ENCODE measurements around the gene CLPTM1. TPM values are rescaled to one million over a fixed set of nuclear protein-coding genes. Genes with fewer than 3 reads are reported as not detected.
A peak's percentile ranks its signal among the peaks of the same experiment; 100 is the strongest.

The CLPTM1 gene
- total RNA-seq, 1 experiment from 2014 or later = 82.0 TPM

DNA sequence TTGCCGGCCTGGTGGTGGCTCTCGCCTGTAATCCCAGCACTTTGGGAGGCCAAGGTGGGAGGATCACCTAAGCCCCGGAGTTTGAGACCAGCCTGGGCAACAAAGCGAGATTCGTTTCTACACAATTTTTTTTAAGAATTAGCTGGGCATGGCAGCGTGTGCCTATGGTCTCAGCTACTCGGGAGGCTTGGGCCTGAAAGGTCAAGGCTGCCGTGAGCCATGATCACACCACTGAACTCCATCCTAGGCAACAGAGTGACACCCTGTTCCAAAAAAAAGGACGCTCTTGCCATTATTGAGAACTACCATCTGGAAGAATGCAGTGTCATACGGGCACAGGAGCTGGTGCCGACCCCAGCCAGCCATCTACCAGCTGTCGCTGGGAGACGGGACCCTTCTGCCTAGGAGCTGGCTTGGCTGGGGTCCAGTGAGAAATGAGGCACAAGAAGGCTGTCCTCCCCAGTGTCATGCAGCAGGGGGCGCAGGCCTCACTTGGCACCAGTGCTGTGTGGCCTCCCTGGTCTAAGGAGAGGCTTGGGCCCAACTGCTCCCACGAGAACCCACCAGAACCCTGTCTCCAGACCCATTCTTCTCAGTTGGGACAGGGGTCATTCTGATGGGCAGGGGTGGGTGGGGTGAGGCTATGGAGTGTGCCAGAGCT is 33.8 kb downstream of the CLPTM1 start:
- H3K23me2 ChIP-seq (ENCODE audit: insufficient read length, low read depth, low read length, poor library complexity, severe bottlenecking) = no peaks in the 10 kb centered on the region
- no peak overlapping the region for H3K23ac ChIP-seq (ENCODE audit: insufficient read length, low read depth, low read length)
- no peak overlapping the region for H2BK20ac ChIP-seq (ENCODE audit: low read depth, low read length, poor library complexity, severe bottlenecking)
- Mint-ChIP-seq H3K27ac (no peak overlapping the region), H3K9me3 (no peaks in the 10 kb centered on the region), H3K4me3 (no peak overlapping the region), H3K4me1 (no peaks in the 10 kb centered on the region), H3K36me3 (ENCODE audit: insufficient read depth in 1 of 3, low read depth in 3 of 3) (peaks cover 15 to 61% (median 57%) of the 10 kb centered on the region in 3 experiments; a peak in 6 of 7 replicates), H3K27me3 (ENCODE audit: low read depth) (no peaks in the 10 kb centered on the region)
- H3T11ph ChIP-seq (ENCODE audit: low read length) = no peak overlapping the region
- H3K27ac ChIP-seq (ENCODE audit: insufficient read length, low read depth, low read length) = no peak overlapping the region
- H3K9ac ChIP-seq (ENCODE audit: extremely low read depth, insufficient read length, low read length) = no peak overlapping the region
- H2BK12ac ChIP-seq (ENCODE audit: insufficient read length, low read depth, low read length) = no peak overlapping the region
- H3K9me3 ChIP-seq (ENCODE audit: control insufficient read depth, low read depth, low read length) = no peaks in the 10 kb centered on the region
- H3K4me2 ChIP-seq (ENCODE audit: insufficient read depth, insufficient read length, low read length) = no peak overlapping the region
- no peak overlapping the region for H2BK120ac ChIP-seq (ENCODE audit: low read depth, low read length, poor library complexity, severe bottlenecking)
- H4K91ac ChIP-seq (ENCODE audit: insufficient read length, low read depth, low read length) = no peak overlapping the region
- H3K4ac ChIP-seq (ENCODE audit: low read depth, low read length) = no peak overlapping the region
- no peak overlapping the region for H2BK5ac ChIP-seq (ENCODE audit: insufficient read length, low read length)
- TF ChIP-seq, protein P1, sequence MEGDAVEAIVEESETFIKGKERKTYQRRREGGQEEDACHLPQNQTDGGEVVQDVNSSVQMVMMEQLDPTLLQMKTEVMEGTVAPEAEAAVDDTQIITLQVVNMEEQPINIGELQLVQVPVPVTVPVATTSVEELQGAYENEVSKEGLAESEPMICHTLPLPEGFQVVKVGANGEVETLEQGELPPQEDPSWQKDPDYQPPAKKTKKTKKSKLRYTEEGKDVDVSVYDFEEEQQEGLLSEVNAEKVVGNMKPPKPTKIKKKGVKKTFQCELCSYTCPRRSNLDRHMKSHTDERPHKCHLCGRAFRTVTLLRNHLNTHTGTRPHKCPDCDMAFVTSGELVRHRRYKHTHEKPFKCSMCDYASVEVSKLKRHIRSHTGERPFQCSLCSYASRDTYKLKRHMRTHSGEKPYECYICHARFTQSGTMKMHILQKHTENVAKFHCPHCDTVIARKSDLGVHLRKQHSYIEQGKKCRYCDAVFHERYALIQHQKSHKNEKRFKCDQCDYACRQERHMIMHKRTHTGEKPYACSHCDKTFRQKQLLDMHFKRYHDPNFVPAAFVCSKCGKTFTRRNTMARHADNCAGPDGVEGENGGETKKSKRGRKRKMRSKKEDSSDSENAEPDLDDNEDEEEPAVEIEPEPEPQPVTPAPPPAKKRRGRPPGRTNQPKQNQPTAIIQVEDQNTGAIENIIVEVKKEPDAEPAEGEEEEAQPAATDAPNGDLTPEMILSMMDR (conservative IDR thresholded peaks at IDR 0.05) = peak; percentile 74
- no peak overlapping the region for H4K5ac ChIP-seq (ENCODE audit: insufficient read length, low read depth, low read length)
- H3K18ac ChIP-seq (ENCODE audit: insufficient read length, low read depth, low read length) = no peak overlapping the region
- H3K79me2 ChIP-seq (ENCODE audit: insufficient read depth, low read length) = no peaks in the 10 kb centered on the region
- no peak overlapping the region for H2AFZ ChIP-seq (ENCODE audit: low read length)
- no peak overlapping the region for H3K14ac ChIP-seq (ENCODE audit: insufficient read depth, low read length)
- no peak overlapping the region for H3K56ac ChIP-seq (ENCODE audit: insufficient read length, low read depth, low read length)
- no peaks in the 10 kb centered on the region for H4K20me1 ChIP-seq (ENCODE audit: control insufficient read depth, insufficient read depth, insufficient read length)
- peak; percentile 79 for DNase-seq
- no peaks in the 10 kb centered on the region for H3K27me3 ChIP-seq (ENCODE audit: insufficient read depth, low read length)
- no CpG with 5 or more reads among the region's 15 CpGs for WGBS (ENCODE audit: extremely low coverage, insufficient read length, low lambda C conversion rate)
- no peak overlapping the region for H2AK5ac ChIP-seq (ENCODE audit: insufficient read length, low read length)
- no peaks in the 10 kb centered on the region for H3K4me1 ChIP-seq (ENCODE audit: insufficient read depth, low read length)
- H4K8ac ChIP-seq (replicated peaks; ENCODE audit: insufficient read length, low read depth, low read length) = no peak overlapping the region
- H2BK15ac ChIP-seq (ENCODE audit: low read depth, low read length) = no peak overlapping the region
- H3K79me1 ChIP-seq (ENCODE audit: insufficient read depth, low read depth, low read length, poor library complexity, severe bottlenecking) = no peaks in the 10 kb centered on the region
